Measurements from ENCODE around the gene PCSK5. TPM values are rescaled to one million over a fixed set of nuclear protein-coding genes. Genes with fewer than 3 reads are reported as not detected.
"Not testable (repeated sequence)": the region's sequence is repeated elsewhere in the genome, so short reads cannot be mapped to it uniquely, and the experiment has no call there.

Gene PCSK5
- total RNA-seq, 2 experiments from 2014 or later: 0.76 TPM; not detected in 1

DNA sequence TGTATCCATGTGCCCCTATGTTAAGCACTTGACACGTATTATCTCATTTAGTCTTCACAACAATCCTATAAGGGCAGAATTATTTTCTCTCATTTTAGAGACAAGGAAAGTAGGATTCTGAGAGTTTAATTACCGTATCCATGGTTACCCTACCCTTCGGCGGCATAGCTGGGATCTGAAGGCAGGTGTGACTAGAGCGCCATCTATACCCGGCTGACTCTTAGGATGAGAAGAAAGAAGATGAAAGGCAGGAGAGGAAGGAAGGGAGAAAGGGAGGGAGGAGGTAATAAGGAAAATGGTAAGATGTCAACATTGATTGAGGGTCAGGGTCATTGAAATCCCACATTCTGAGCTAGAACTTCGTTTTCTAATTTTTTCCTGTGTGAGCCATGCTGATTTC is 416.6 kb downstream of the PCSK5 start:
- TF ChIP-seq, protein P1, sequence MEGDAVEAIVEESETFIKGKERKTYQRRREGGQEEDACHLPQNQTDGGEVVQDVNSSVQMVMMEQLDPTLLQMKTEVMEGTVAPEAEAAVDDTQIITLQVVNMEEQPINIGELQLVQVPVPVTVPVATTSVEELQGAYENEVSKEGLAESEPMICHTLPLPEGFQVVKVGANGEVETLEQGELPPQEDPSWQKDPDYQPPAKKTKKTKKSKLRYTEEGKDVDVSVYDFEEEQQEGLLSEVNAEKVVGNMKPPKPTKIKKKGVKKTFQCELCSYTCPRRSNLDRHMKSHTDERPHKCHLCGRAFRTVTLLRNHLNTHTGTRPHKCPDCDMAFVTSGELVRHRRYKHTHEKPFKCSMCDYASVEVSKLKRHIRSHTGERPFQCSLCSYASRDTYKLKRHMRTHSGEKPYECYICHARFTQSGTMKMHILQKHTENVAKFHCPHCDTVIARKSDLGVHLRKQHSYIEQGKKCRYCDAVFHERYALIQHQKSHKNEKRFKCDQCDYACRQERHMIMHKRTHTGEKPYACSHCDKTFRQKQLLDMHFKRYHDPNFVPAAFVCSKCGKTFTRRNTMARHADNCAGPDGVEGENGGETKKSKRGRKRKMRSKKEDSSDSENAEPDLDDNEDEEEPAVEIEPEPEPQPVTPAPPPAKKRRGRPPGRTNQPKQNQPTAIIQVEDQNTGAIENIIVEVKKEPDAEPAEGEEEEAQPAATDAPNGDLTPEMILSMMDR (conservative IDR thresholded peaks at IDR 0.05; ENCODE audit: low read length): 0 out of 2 replicates have a peak, but pooled peaks have one; percentile 24
- POLR2A ChIA-PET; H3K36me3 ChIP-seq (ENCODE audit: insufficient read depth, low read length); CTCF ChIA-PET (ENCODE audit: unreplicated experiment); H2AFZ ChIP-seq (ENCODE audit: low read length); BruUV-seq (replicated peaks); H3K79me2 ChIP-seq (ENCODE audit: insufficient read depth, low read depth, low read length); DNase-seq (ENCODE audit: low spot score); H4K20me1 ChIP-seq (ENCODE audit: insufficient read depth, low read length); H3K4me3 ChIP-seq (ENCODE audit: low read depth, low read length, poor library complexity, severe bottlenecking); H3K4me2 ChIP-seq (ENCODE audit: low read length); H3K9me2 ChIP-seq (ENCODE audit: insufficient read depth, low read length); H3K4me1 ChIP-seq (ENCODE audit: insufficient read depth, low read length, poor library complexity, severe bottlenecking); H3K9me3 ChIP-seq (ENCODE audit: low read length); intact Hi-C loops (cut with micrococcal nuclease; ENCODE audit: unreplicated experiment); H3K27ac ChIP-seq (ENCODE audit: low read depth, low read length, poor library complexity, severe bottlenecking): not testable (repeated sequence)

DNA sequence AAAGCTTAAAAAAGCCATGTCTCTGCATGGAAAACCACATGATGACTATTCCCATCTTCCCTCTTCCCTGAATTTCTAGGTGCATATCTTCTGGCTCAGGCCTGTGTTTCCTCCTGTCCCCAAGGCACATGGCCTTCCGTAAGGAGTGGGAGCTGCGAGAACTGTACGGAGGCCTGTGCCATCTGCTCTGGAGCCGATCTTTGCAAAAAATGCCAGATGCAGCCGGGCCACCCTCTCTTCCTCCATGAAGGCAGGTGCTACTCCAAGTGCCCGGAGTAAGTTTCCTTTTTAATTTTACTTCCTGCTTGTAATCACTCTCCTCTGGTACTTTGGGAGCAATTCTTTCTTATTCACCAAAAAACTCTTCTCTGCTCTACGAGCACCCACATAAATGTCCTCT is 420.1 kb downstream of the PCSK5 start:
- POLR2A ChIA-PET: no interaction called here
- no peak overlapping the region for H3K4me3 ChIP-seq (ENCODE audit: low read depth, low read length, poor library complexity, severe bottlenecking)
- BruUV-seq (replicated peaks): no TSS peak
- DNase-seq (ENCODE audit: low spot score): no peak
- intact Hi-C loops (cut with micrococcal nuclease; ENCODE audit: unreplicated experiment): no loop called here
- no peaks in the 10 kb centered on the region for H3K79me2 ChIP-seq (ENCODE audit: insufficient read depth, low read depth, low read length)
- no peak overlapping the region for H2AFZ ChIP-seq (ENCODE audit: low read length)
- H4K20me1 ChIP-seq (ENCODE audit: insufficient read depth, low read length): no peaks in the 10 kb centered on the region
- no peak overlapping the region for H3K27ac ChIP-seq (ENCODE audit: low read depth, low read length, poor library complexity, severe bottlenecking)
- H3K4me1 ChIP-seq (ENCODE audit: insufficient read depth, low read length, poor library complexity, severe bottlenecking): no peaks in the 10 kb centered on the region
- H3K4me2 ChIP-seq (ENCODE audit: low read length): no peak overlapping the region
- H3K9me3 ChIP-seq (ENCODE audit: low read length): no peaks in the 10 kb centered on the region
- no peaks in the 10 kb centered on the region for H3K9me2 ChIP-seq (ENCODE audit: insufficient read depth, low read length)
- H3K36me3 ChIP-seq (ENCODE audit: insufficient read depth, low read length): no peaks in the 10 kb centered on the region
- CTCF ChIA-PET (ENCODE audit: unreplicated experiment): no interaction called here
- TF ChIP-seq EZH2phosphoT487 (IDR thresholded peaks at IDR 0.05; ENCODE audit: borderline replicate concordance, low read depth, low read length): no peak
- TF ChIP-seq, protein P1 (conservative IDR thresholded peaks at IDR 0.05; ENCODE audit: low read length): no peak

DNA sequence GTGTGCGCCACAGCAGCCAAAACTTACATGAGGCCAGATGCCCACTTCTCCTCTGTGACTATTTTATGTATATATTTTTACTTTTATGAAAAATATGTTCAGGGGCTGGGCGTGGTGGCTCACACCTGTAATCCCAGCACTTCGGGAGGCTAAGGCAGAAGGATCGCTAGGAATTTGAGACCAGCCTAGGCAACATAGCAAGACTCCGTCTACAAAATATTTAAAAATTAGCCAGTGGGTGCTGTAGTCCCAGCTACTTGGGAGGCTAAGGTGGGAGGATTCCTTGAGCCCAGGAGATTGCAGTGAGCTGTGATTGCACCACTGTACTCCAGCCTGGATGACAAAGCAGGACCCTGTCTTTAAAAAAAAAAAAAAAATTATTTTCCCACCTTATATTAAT is 420.5 kb downstream of the PCSK5 start:
- Histone ChIP-seq H3K9me3 (ENCODE audit: low read length) (no peaks in the 10 kb centered on the region), H3K36me3 (ENCODE audit: insufficient read depth, low read length) (no peaks in the 10 kb centered on the region), H3K4me1 (ENCODE audit: insufficient read depth, low read length, poor library complexity, severe bottlenecking) (no peaks in the 10 kb centered on the region), H3K4me2 (ENCODE audit: low read length) (no peak overlapping the region), H2AFZ (ENCODE audit: low read length) (no peak overlapping the region), H3K9me2 (ENCODE audit: insufficient read depth, low read length) (no peaks in the 10 kb centered on the region), H3K79me2 (ENCODE audit: insufficient read depth, low read depth, low read length) (no peaks in the 10 kb centered on the region), H3K4me3 (ENCODE audit: low read depth, low read length, poor library complexity, severe bottlenecking) (no peak overlapping the region), H3K27ac (ENCODE audit: low read depth, low read length, poor library complexity, severe bottlenecking) (no peak overlapping the region), H4K20me1 (ENCODE audit: insufficient read depth, low read length) (no peaks in the 10 kb centered on the region)
- ChIA-PET CTCF (ENCODE audit: unreplicated experiment) (no interaction called here), POLR2A (no interaction called here)
- intact Hi-C loops (cut with micrococcal nuclease; ENCODE audit: unreplicated experiment): no loop called here
- TF ChIP-seq, protein P1 (conservative IDR thresholded peaks at IDR 0.05; ENCODE audit: low read length): no peak
- TF ChIP-seq EZH2phosphoT487 (IDR thresholded peaks at IDR 0.05; ENCODE audit: borderline replicate concordance, low read depth, low read length): no peak
- DNase-seq (ENCODE audit: low spot score): no peak
- BruUV-seq (replicated peaks): no TSS peak

Data from OCI-LY7 (cell line).